PC-9 (cell line): ENCODE data around the gene ZNF221.

Experiments used
- EZH2 ChIP-seq: fragments of 200-600 bp; sonication (generic); IDR thresholded peaks from 2 replicates; pipeline ENCODE4 v1.8.0; 2017; ENCODE audit warnings: antibody characterized with exemption, low read depth
- TF ChIP-seq, protein P1 (sequence below): fragments of 200-600 bp; sonication (generic); conservative IDR thresholded peaks from 2 replicates; pipeline ENCODE4 v1.6.1; 2017; ENCODE audit warnings: mixed run types, antibody characterized with exemption, mild to moderate bottlenecking, moderate library complexity

DNA sequence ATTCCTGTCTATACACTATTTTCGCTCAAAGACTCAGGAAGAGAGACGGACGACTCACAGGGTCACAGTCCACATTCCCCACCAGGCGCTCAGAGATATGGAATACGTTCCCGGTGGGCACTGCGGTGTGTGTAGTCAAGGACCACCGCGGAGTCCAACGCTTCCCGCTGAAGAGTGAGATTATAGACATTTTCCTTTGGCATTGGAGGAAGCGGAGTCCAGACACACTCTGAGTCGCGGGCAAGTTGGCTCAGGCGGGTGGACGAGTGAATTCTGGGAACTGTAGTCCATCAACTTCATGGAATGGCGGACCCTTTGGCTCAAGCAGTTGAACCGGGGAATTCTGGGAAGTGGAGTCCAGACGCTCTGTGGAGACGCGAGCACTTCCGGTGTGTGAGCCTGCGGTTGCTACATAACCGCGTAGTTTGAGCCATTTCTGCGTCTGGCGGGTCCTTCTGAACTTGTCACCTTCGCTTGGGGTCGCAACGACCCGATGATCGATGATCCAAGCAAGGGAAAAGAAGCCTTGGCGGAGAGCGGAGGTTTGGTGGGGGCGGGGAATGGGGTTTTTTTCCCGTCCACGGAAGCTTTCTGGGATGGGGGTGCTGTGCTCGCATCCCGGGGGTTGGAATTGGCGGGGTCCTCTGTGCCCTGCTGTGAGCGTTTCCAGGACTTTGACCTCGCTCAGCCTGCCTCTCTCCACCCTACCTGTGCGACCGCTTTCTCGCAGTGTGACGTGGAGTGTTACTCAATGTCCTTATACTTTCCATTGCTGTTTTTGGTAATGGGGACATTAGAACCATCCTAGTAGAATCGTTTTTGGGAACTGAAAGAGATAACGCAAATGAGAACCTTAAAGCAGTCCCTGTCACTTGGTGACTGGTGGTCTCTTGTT is 51.8 kb downstream of the ZNF221 start, which contains the start of gene ZNF230:
- TF ChIP-seq, protein P1, sequence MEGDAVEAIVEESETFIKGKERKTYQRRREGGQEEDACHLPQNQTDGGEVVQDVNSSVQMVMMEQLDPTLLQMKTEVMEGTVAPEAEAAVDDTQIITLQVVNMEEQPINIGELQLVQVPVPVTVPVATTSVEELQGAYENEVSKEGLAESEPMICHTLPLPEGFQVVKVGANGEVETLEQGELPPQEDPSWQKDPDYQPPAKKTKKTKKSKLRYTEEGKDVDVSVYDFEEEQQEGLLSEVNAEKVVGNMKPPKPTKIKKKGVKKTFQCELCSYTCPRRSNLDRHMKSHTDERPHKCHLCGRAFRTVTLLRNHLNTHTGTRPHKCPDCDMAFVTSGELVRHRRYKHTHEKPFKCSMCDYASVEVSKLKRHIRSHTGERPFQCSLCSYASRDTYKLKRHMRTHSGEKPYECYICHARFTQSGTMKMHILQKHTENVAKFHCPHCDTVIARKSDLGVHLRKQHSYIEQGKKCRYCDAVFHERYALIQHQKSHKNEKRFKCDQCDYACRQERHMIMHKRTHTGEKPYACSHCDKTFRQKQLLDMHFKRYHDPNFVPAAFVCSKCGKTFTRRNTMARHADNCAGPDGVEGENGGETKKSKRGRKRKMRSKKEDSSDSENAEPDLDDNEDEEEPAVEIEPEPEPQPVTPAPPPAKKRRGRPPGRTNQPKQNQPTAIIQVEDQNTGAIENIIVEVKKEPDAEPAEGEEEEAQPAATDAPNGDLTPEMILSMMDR = no peak
- no peak for TF ChIP-seq EZH2
